CD4-positive, alpha-beta T cell (primary cell): ENCODE results near the gene NDUFAF2. TPM values are rescaled to one million over a fixed set of nuclear protein-coding genes. Genes with fewer than 3 reads are reported as not detected.

Experiments
- ATAC-seq: fragments of 200-7000 bp; cut with Tn5 transposase; one replicate; pipeline ENCODE4 v1.10.0; 2022; ENCODE audit warnings: mild to moderate bottlenecking; ENCODE audit not compliant: poor library complexity
- CTCF ChIA-PET: fragments of 350-600 bp; sonication (Branson Sonifier 250); formaldehyde crosslinking; loops from one replicate; lab custom pipeline; 2021; ENCODE audit warnings: antibody characterized with exemption, inconsistent platforms; lab: Charles Lee
- POLR2A ChIA-PET: fragments of 350-600 bp; sonication (Branson Sonifier 250); formaldehyde crosslinking; loops from one replicate; lab custom pipeline; 2021; ENCODE audit warnings: antibody characterized with exemption, inconsistent platforms; lab: Charles Lee
- DNase-seq, 14 experiments: peaks; one replicate each; pipeline ENCODE4 v3.0.0-alpha.2; 2013 to 2020; ENCODE audit warnings: mixed read lengths in 2 of 14
- H3K27ac ChIP-seq, 2 donors: one replicate each; pipeline versions ENCODE4 v1.5.1 to v1.7.0; 2013; ENCODE audit warnings: low read length in 2 of 2, low read depth in 1 of 2, mild to moderate bottlenecking in 1 of 2
- H3K27me3 ChIP-seq, 2 experiments: 1 replicate in 1 of 2; 2 replicates in 1 of 2; pipeline versions ENCODE4 v1.6.1 to v1.7.0; 2013; ENCODE audit warnings: low read length in 2 of 2, control low read depth in 1 of 2, mild to moderate bottlenecking in 1 of 2, moderate library complexity in 1 of 2; ENCODE audit not compliant: insufficient read depth in 2 of 2, control insufficient read depth in 1 of 2
- H3K36me3 ChIP-seq: one replicate; pipeline ENCODE4 v1.6.1; 2013; ENCODE audit warnings: low read length, control low read depth; ENCODE audit not compliant: insufficient read depth
- H3K4me1 ChIP-seq: one replicate; pipeline ENCODE4 v1.6.1; 2013; ENCODE audit warnings: low read length, control low read depth; ENCODE audit not compliant: insufficient read depth
- H3K4me3 ChIP-seq: one replicate; pipeline ENCODE4 v1.5.1; 2013; ENCODE audit warnings: mild to moderate bottlenecking, low read length, moderate library complexity
- H3K9me3 ChIP-seq, 2 experiments: 1 replicate in 1 of 2; 2 replicates in 1 of 2; pipeline versions ENCODE4 v1.6.1 to v1.7.0; 2013; ENCODE audit warnings: low read length in 2 of 2, mild to moderate bottlenecking in 2 of 2, control low read depth in 1 of 2, moderate library complexity in 1 of 2; ENCODE audit not compliant: control insufficient read depth in 1 of 2, insufficient read depth in 1 of 2
- H3K27ac Mint-ChIP-seq: one replicate; pipeline ENCODE4 v1.8.0; 2020; ENCODE audit warnings: mixed read lengths
- H3K27me3 Mint-ChIP-seq: one replicate; pipeline ENCODE4 v1.8.0; 2021; ENCODE audit warnings: mixed read lengths
- H3K36me3 Mint-ChIP-seq: one replicate; pipeline ENCODE4 v1.8.0; 2021; ENCODE audit warnings: low read depth, mixed read lengths
- H3K4me1 Mint-ChIP-seq: one replicate; pipeline ENCODE4 v1.8.0; 2021; ENCODE audit warnings: low read depth, mixed read lengths
- H3K4me3 Mint-ChIP-seq: one replicate; pipeline ENCODE4 v1.8.0; 2020; ENCODE audit warnings: mild to moderate bottlenecking, mixed read lengths
- H3K9me3 Mint-ChIP-seq: one replicate; pipeline ENCODE4 v1.8.0; 2020; ENCODE audit warnings: mixed read lengths
- CTCF ChIP-seq: fragments of 200-600 bp; IDR thresholded peaks from one replicate; pipeline ENCODE4 v1.8.0; 2022; ENCODE audit warnings: antibody characterized with exemption, mild to moderate bottlenecking
- intact Hi-C, 2 experiments: fragments of 100-400 bp; cut with DNase I in 1 of 2; cut with micrococcal nuclease in 1 of 2; formaldehyde crosslinking; loops; one replicate each; pipeline versions ENCODE4 v1.15.1 to v1.9.0; 2023 to 2025; cut with DNase I, micrococcal nuclease
- total RNA-seq, 174 experiments: library from RNA in 2 of 174; stranded (reverse) in 2 of 174; gene quantifications; one replicate each; pipeline ENCODE4 v1.2.3 and lab custom pipeline; 2021 to 2026

NDUFAF2 gene
- total RNA-seq, 2 experiments from 2014 or later: 8.1 to 8.8 TPM

- no peaks in the 10 kb centered on the region for H3K27me3 Mint-ChIP-seq
- ATAC-seq: no peak
- H3K36me3 Mint-ChIP-seq: peaks cover 61% of the 10 kb centered on the region
- H3K27me3 ChIP-seq: no peaks in the 10 kb centered on the region
- H3K36me3 ChIP-seq: peaks cover 4% of the 10 kb centered on the region
- H3K27ac ChIP-seq: no peak overlapping the region
- H3K27ac Mint-ChIP-seq: no peak overlapping the region
- H3K4me1 ChIP-seq: no peaks in the 10 kb centered on the region
- no peak overlapping the region for H3K4me3 Mint-ChIP-seq
- no peak overlapping the region for H3K4me3 ChIP-seq
- POLR2A ChIA-PET: interaction anchor here (0.6 kb wide), 1 partner anchor 113 kb away, joined by 3 read pairs; no protein-coding TSS in a partner anchor
- CTCF ChIA-PET: no interaction called here
- H3K9me3 Mint-ChIP-seq: peaks cover 15% of the 10 kb centered on the region
- no peak for DNase-seq
- peaks cover 6% of the 10 kb centered on the region for H3K4me1 Mint-ChIP-seq
- H3K9me3 ChIP-seq: peaks cover 16 to 18% of the 10 kb centered on the region in 2 experiments
- no peak for TF ChIP-seq CTCF
- intact Hi-C loops: no loop called here
Observed at GRCh38 chr5:60992871-60993270, 47.9 kb downstream of the NDUFAF2 start.

DNA sequence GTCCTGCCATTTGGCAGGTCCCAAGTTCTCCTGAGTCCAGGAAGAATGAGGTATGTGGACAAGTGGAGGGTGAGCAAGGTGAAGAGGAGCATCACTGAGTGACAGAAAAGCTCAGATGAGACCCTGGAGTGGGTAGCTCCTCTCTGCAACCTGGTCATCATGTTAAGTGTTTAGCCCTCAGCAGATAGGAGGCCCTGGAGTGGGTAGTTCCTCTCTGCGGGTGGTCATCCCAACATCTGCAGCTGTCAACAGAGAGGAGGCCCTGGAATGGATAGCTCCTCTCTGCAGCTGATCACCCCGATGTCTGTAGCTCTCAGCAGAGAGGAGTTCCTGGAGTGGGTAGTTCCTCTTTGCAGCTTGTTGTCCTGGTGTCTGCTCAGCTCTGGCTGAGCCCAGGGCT lies 48.4 kb downstream of the NDUFAF2 start:
- no peaks in the 10 kb centered on the region for H3K4me1 ChIP-seq
- H3K27me3 ChIP-seq: no peaks in the 10 kb centered on the region
- H3K27ac Mint-ChIP-seq: no peak overlapping the region
- no peak for DNase-seq
- CTCF ChIA-PET: no interaction called here
- H3K27ac ChIP-seq: no peak overlapping the region
- H3K36me3 Mint-ChIP-seq: peaks cover 55% of the 10 kb centered on the region
- no peak overlapping the region for H3K4me3 ChIP-seq
- peaks cover 16 to 18% of the 10 kb centered on the region in 2 experiments for H3K9me3 ChIP-seq
- POLR2A ChIA-PET: interaction anchor here (0.6 kb wide), 1 partner anchor 112 kb away, joined by 3 read pairs; no protein-coding TSS in a partner anchor
- peaks cover 15% of the 10 kb centered on the region for H3K9me3 Mint-ChIP-seq
- intact Hi-C loops: no loop called here
- peaks cover 4% of the 10 kb centered on the region for H3K36me3 ChIP-seq
- no peak for ATAC-seq
- TF ChIP-seq CTCF: no peak
- H3K27me3 Mint-ChIP-seq: no peaks in the 10 kb centered on the region
- peaks cover 6% of the 10 kb centered on the region for H3K4me1 Mint-ChIP-seq
- no peak overlapping the region for H3K4me3 Mint-ChIP-seq

- Mint-ChIP-seq H3K27me3 (no peaks in the 10 kb centered on the region), H3K4me1 (peaks cover 10% of the 10 kb centered on the region), H3K9me3 (peaks cover 15% of the 10 kb centered on the region), H3K36me3 (peaks cover 51% of the 10 kb centered on the region), H3K4me3 (no peak overlapping the region), H3K27ac (no peak overlapping the region)
- ChIA-PET POLR2A (no interaction called here), CTCF (no interaction called here)
- intact Hi-C loops: no loop called here
- H3K9me3 ChIP-seq: peaks cover 16 to 18% of the 10 kb centered on the region in 2 experiments
- H3K27ac ChIP-seq: no peak overlapping the region
- DNase-seq: no peak
- peaks cover 4% of the 10 kb centered on the region for H3K36me3 ChIP-seq
- H3K4me3 ChIP-seq: no peak overlapping the region
- ATAC-seq: no peak
- H3K4me1 ChIP-seq: no peaks in the 10 kb centered on the region
- no peaks in the 10 kb centered on the region for H3K27me3 ChIP-seq
- TF ChIP-seq CTCF: no peak
Observed at GRCh38 chr5:60993875-60994571, 49.0 kb downstream of the NDUFAF2 start.
